K562 (cell line): ENCODE data around the gene ZBED4. TPM values are rescaled to one million over a fixed set of nuclear protein-coding genes. Genes with fewer than 3 reads are reported as not detected.

ENCODE experiments used
- ATAC-seq: fragments of 200-7000 bp; cut with Tn5 transposase; 3 replicates; pipeline ENCODE4 v1.9.1; 2020; ENCODE audit warnings: moderate library complexity
- BruUV-seq: library from RNA; stranded (reverse); fragments of 400-500 nt; replicated peaks from 2 replicates; lab custom pipeline; 2021; lab: Mats Ljungman, UMichigan
- CTCF ChIA-PET: fragments of 300-600 bp; formaldehyde crosslinking; extraction: SDS; loops from one replicate; lab custom pipeline; 2021; ENCODE audit warnings: low intra/inter-chr PET ratio; lab: Yijun Ruan, JAX
- POLR2A ChIA-PET: fragments of 300-600, 350-650 bp; sonication (Branson Sonifier 250); formaldehyde crosslinking; extraction: SDS; loops from one replicate; lab custom pipeline; 2021; ENCODE audit warnings: antibody characterized with exemption, inconsistent platforms; lab: Yijun Ruan, JAX
- DNase-seq, 4 experiments: peaks; one replicate each; pipeline versions ENCODE4 v3.0.0 to v3.0.0-alpha.2; 2011 to 2018; ENCODE audit warnings: low spot score in 3 of 4, mixed read lengths in 3 of 4; ENCODE audit errors: extremely low read depth in 1 of 4
- FAIRE-seq: peaks from 2 replicates; lab custom pipeline; 2011; peaks lifted over from hg19 to GRCh38; lab: Jason Lieb, UNC
- H2AFZ ChIP-seq: 2 replicates; pipeline ENCODE4 v1.6.0; 2011; ENCODE audit warnings: low read depth, low read length, control low read depth, inconsistent platforms
- H3K27ac ChIP-seq: fragments of 200-600 bp; 3 replicates; pipeline ENCODE4 v1.8.0; 2011; ENCODE audit warnings: low read depth, mild to moderate bottlenecking, control low read depth, inconsistent platforms, low read length, moderate library complexity, mixed read lengths; ENCODE audit errors: extremely low read depth
- H3K27me3 ChIP-seq, 2 experiments: fragments of 300-600 bp in 1 of 2; 2 replicates in 1 of 2; 3 replicates in 1 of 2; pipeline versions ENCODE4 v1.6.0 to v1.8.0; 2011; ENCODE audit warnings: inconsistent platforms in 2 of 2, low read length in 2 of 2, mild to moderate bottlenecking in 1 of 2, mixed read lengths in 1 of 2, moderate library complexity in 1 of 2; ENCODE audit not compliant: control insufficient read depth in 2 of 2, insufficient read depth in 2 of 2
- H3K36me3 ChIP-seq: fragments of 300-600 bp; 3 replicates; pipeline ENCODE4 v1.8.0; 2011; ENCODE audit warnings: mild to moderate bottlenecking, low read length, inconsistent platforms; ENCODE audit not compliant: control insufficient read depth, insufficient read depth
- H3K4me1 ChIP-seq, 2 experiments: fragments of 200-600 bp in 1 of 2; replicated peaks in 1 of 2; 2 replicates in 1 of 2; 3 replicates in 1 of 2; pipeline versions ENCODE4 v1.5.1 to v1.8.0; 2011; ENCODE audit warnings: inconsistent platforms in 2 of 2, low read length in 2 of 2, mild to moderate bottlenecking in 1 of 2, mixed read lengths in 1 of 2, moderate library complexity in 1 of 2; ENCODE audit not compliant: control insufficient read depth in 2 of 2, insufficient read depth in 2 of 2
- H3K4me2 ChIP-seq: 2 replicates; pipeline ENCODE4 v1.6.1; 2011; ENCODE audit warnings: low read length, control low read depth, inconsistent platforms, mixed read lengths; ENCODE audit not compliant: insufficient read depth
- H3K4me3 ChIP-seq: fragments of 200-600 bp; sonication (generic), shearing (Covaris generic); 2 replicates; pipeline ENCODE4 v1.5.1; 2016; ENCODE audit warnings: control low read depth, inconsistent platforms
- H3K79me2 ChIP-seq: fragments of 200-600 bp; 3 replicates; pipeline ENCODE4 v1.8.0; 2011; ENCODE audit warnings: low read length, inconsistent platforms; ENCODE audit not compliant: control insufficient read depth, insufficient read depth
- H3K9ac ChIP-seq, 2 experiments: 2 replicates each; pipeline versions ENCODE4 v1.6.0 to v1.6.1; 2011; ENCODE audit warnings: low read depth in 2 of 2, low read length in 2 of 2, control low read depth in 1 of 2, inconsistent platforms in 1 of 2, mild to moderate bottlenecking in 1 of 2, mixed read lengths in 1 of 2; ENCODE audit not compliant: insufficient read depth in 1 of 2
- H3K9me1 ChIP-seq: one replicate; pipeline ENCODE4 v1.6.0; 2011; ENCODE audit warnings: inconsistent platforms, mild to moderate bottlenecking, low read length, moderate library complexity; ENCODE audit not compliant: control insufficient read depth, insufficient read depth
- H3K9me3 ChIP-seq: replicated peaks from 2 replicates; pipeline ENCODE4 v1.5.1; 2011; ENCODE audit warnings: low read depth, low read length, inconsistent platforms; ENCODE audit not compliant: control insufficient read depth, insufficient read depth
- H4K20me1 ChIP-seq: replicated peaks from 2 replicates; pipeline ENCODE4 v1.6.1; 2011; ENCODE audit warnings: low read length, inconsistent platforms, mixed read lengths; ENCODE audit not compliant: control insufficient read depth, insufficient read depth
- ATF3 ChIP-seq, 2 experiments: fragments of 450-650 bp in 1 of 2; sonication (generic) in 1 of 2; formaldehyde crosslinking in 1 of 2; IDR thresholded peaks in 1 of 2; conservative IDR thresholded peaks in 1 of 2; 2 replicates each; pipeline versions ENCODE4 v1.6.1 to v1.8.1; 2016 to 2023; ENCODE audit warnings: mild to moderate bottlenecking in 2 of 2, moderate library complexity in 2 of 2, inconsistent platforms in 1 of 2, missing genetic modification reagents in 1 of 2
- ATF6 ChIP-seq: sonication (generic); formaldehyde crosslinking; IDR thresholded peaks from 2 replicates; pipeline ENCODE4 v1.4.0; 2020; ENCODE audit warnings: mild to moderate bottlenecking, missing genetic modification reagents
- CBFA2T3 ChIP-seq: fragments of 450-650 bp; IDR thresholded peaks from 2 replicates; pipeline ENCODE4 v1.6.1; 2017
- CTCFL ChIP-seq: IDR thresholded peaks from 2 replicates; pipeline ENCODE4 v1.6.1; 2011; ENCODE audit warnings: borderline replicate concordance, low read depth, mild to moderate bottlenecking, moderate library complexity, low read length; ENCODE audit not compliant: insufficient read depth, poor library complexity, severe bottlenecking
- MBD2 ChIP-seq: sonication (generic); IDR thresholded peaks from 2 replicates; pipeline ENCODE4 v1.6.1; 2016; ENCODE audit warnings: low read depth, borderline replicate concordance
- MXI1 ChIP-seq: IDR thresholded peaks from 2 replicates; pipeline ENCODE4 v1.6.1; 2011; ENCODE audit warnings: low read depth, mild to moderate bottlenecking, improper control_type of control experiment, low read length
- NFE2 ChIP-seq: IDR thresholded peaks from 2 replicates; pipeline ENCODE4 v1.6.1; 2014; ENCODE audit warnings: antibody characterized with exemption, low read depth
- NR2C2 ChIP-seq, 2 experiments: fragments of 200-800 bp in 1 of 2; sonication (Bioruptor generic) in 1 of 2; sonication (generic) in 1 of 2; formaldehyde crosslinking in 1 of 2; IDR thresholded peaks; 2 replicates each; pipeline versions ENCODE4 v1.6.1 to v1.8.0; 2016 to 2022; ENCODE audit warnings: mild to moderate bottlenecking in 1 of 2, missing compliant biosample characterization in 1 of 2, missing genetic modification characterization in 1 of 2, missing genetic modification reagents in 1 of 2
- POLR2A ChIP-seq: fragments of 450-650 bp; conservative IDR thresholded peaks from 2 replicates; pipeline ENCODE4 v1.6.1; 2016
- ZNF140 ChIP-seq: fragments of 250-450 bp; sonication (Bioruptor Pico); IDR thresholded peaks from 2 replicates; pipeline ENCODE4 v1.8.0; 2021; ENCODE audit warnings: moderate library complexity, mild to moderate bottlenecking, inconsistent platforms
- ZNF263 ChIP-seq: sonication (generic); formaldehyde crosslinking; IDR thresholded peaks from 2 replicates; pipeline ENCODE4 v1.8.0; 2022; ENCODE audit warnings: mild to moderate bottlenecking, missing genetic modification reagents, borderline replicate concordance
- ZNF311 ChIP-seq: fragments of 250-450 bp; sonication (Bioruptor Pico); IDR thresholded peaks from 2 replicates; pipeline ENCODE4 v1.4.0; 2020; ENCODE audit warnings: mild to moderate bottlenecking, moderate library complexity
- WGBS: fragments of 100-300 bp; shearing (Covaris generic); methylation state at CpG from one replicate; pipeline ENCODE4 v1.1.6; 2016; ENCODE audit warnings: low coverage, mixed read lengths; ENCODE audit not compliant: insufficient coverage; ENCODE audit errors: missing lambda C conversion rate; 5-methylcytosine and 5-hydroxymethylcytosine counted together
- in situ Hi-C: fragments of 300-500 bp; cut with MboI; formaldehyde crosslinking; loops from 4 replicates; pipeline ENCODE4 v1.15.0; 2018; ENCODE audit warnings: inconsistent platforms, mixed read lengths
- intact Hi-C: fragments of 100-400 bp; cut with micrococcal nuclease; formaldehyde crosslinking; loops from 2 replicates; pipeline ENCODE4 v1.14.2; 2022
- polyA plus RNA-seq, 8 experiments: library from polyadenylated mRNA; depleted of rRNA in 4 of 8; stranded (reverse) in 5 of 8; unstranded in 3 of 8; fragments of >200 nt; fragmentation: Nextera tagmentation in 2 of 8; fragmentation: Illumina TruSeq in 1 of 8; extraction: Ambion mirVana in 2 of 8; extraction: Trizol in 1 of 8; gene quantifications; 2 replicates each; pipeline versions ENCODE4 v1.2.1 to v1.2.3, GENCODE V29; 2011 to 2014; ENCODE audit warnings: inconsistent platforms in 1 of 8, missing spikeins in 1 of 8
- total RNA-seq, 7 experiments: library from RNA; depleted of rRNA in 6 of 7; stranded (reverse); fragments of >200 nt in 6 of 7; fragmentation: Illumina TruSeq in 2 of 7; extraction: Trizol in 2 of 7; gene quantifications; 2 replicates each; pipeline versions ENCODE4 v1.2.1 to v1.2.3, GENCODE V29; 2011 to 2021; ENCODE audit warnings: low replicate concordance in 1 of 7
- TF ChIP-seq, protein P1 (sequence below): sonication (generic); formaldehyde crosslinking; IDR thresholded peaks from 2 replicates; pipeline ENCODE4 v1.8.0; 2022; ENCODE audit warnings: missing genetic modification reagents, mild to moderate bottlenecking, borderline replicate concordance

Gene ZBED4
- total and polyA plus RNA-seq, 9 of the 15 experiments (the other 6 are each of a cell fraction or from before 2014, with no cell fraction given): 1.5 to 16.8 (median 7.4) TPM

DNA sequence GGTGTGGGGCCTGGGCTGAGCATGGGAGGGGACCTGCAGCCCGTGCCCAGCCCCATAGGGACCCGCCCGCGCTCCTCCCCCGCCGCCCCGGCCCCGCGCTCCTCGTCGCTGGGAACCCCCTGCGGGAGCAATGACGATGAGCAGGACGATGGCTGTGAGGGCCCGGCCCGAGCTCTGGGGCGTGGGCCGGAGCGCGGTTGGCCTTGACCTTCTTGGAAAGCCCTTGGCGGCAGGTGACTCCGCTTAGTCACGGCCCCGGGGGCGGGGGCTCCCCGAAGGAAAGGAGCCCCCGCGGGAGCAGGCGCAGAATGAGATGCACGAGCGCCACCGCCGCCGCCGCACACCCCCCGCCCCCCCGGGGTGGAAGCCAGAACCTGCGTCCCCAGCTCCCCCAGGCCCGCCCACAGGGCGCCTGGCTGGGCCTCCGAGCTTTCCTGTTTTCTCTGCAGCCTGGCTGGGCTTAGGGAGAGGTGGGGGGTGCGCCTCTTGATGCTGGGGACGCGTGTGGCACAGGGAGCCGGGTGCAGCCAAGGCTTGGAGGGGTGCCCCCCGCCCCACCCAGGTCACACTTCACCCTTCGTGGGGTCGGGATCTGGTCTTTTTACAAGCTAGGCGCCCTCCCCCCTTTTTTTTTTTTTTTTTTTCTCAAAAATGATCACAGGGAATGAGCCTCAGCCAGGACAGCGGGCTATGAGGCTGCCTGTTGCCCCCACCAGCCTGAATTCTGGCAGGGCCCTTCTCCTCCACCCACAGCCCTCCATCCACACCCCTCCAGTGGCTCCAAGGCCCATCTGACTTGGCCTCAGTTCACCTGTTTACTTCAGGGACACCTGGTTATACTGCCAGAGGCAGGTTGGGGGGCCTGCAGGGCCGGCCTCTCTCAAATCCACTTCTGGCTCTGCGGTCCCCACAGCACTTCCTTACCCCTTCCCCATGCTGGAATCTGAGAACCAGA is 82.7 kb downstream of the ZBED4 start:
- ChIA-PET POLR2A (interaction anchor here (0.6 to 1.8 kb wide), 4 partner anchors 26 to 316 kb away, joined by 3 to 4 read pairs (median 3); no protein-coding TSS in a partner anchor), CTCF (no interaction called here)
- no peak overlapping the region for H3K4me3 ChIP-seq
- peak; percentile 79 to 95 (median 82) for DNase-seq
- no peaks in the 10 kb centered on the region for H3K79me2 ChIP-seq
- no peaks in the 10 kb centered on the region for H3K9me1 ChIP-seq
- H3K27me3 ChIP-seq: no peaks in the 10 kb centered on the region
- peak; percentile 81 for FAIRE-seq
- 46% methylated on average over 3 of the region's 52 CpGs for WGBS
- ATAC-seq: peak; percentile 92
- no peaks in the 10 kb centered on the region for H3K9me3 ChIP-seq
- in situ Hi-C loops (no loop called here), intact Hi-C loops (no loop called here)
- H3K4me1 ChIP-seq: peaks cover 18 to 53% of the 10 kb centered on the region in 2 experiments
- H3K27ac ChIP-seq: peak overlapping the region; percentile 70; the same call in 2 of the 3 replicates
- H3K4me2 ChIP-seq: no peak overlapping the region
- H3K9ac ChIP-seq: peak overlapping the region in 1 of 2 experiments; percentile 86; a peak in 1 of 4 replicates
- H4K20me1 ChIP-seq: no peaks in the 10 kb centered on the region
- 0 out of 2 replicates have a peak overlapping the region, but pooled peaks have one; percentile 51 for H2AFZ ChIP-seq
- BruUV-seq: no TSS peak
- no peaks in the 10 kb centered on the region for H3K36me3 ChIP-seq
- TF ChIP-seq ATF6 (CRISPR knock-in tag) (no peak), ZNF140 (no peak), ATF3 (IDR thresholded peaks at IDR 0.05) (peak; percentile 64), ATF3 (CRISPR knock-in tag; conservative IDR thresholded peaks at IDR 0.05) (no peak), NFE2 (peak; percentile 71), POLR2A (no peak), MBD2 (0 out of 2 replicates have a peak, but pooled peaks have one; percentile 37), MXI1 (no peak), ZNF263 (CRISPR knock-in tag) (peak; percentile 49; the same call in 1 of the 2 replicates), NR2C2 (CRISPR knock-in tag; IDR thresholded peaks at IDR 0.05) (no peak), NR2C2 (tag; IDR thresholded peaks at IDR 0.05) (peak; percentile 73), ZNF311 (no peak), CBFA2T3 (no peak), CTCFL (no peak)
- TF ChIP-seq, protein P1, sequence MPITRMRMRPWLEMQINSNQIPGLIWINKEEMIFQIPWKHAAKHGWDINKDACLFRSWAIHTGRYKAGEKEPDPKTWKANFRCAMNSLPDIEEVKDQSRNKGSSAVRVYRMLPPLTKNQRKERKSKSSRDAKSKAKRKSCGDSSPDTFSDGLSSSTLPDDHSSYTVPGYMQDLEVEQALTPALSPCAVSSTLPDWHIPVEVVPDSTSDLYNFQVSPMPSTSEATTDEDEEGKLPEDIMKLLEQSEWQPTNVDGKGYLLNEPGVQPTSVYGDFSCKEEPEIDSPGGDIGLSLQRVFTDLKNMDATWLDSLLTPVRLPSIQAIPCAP (CRISPR knock-in tag): no peak
